Testis (tissue), 3 donors: ENCODE results near the gene GRIK4. TPM values are rescaled to one million over a fixed set of nuclear protein-coding genes. Genes with fewer than 3 reads are reported as not detected.

Source experiments
- DNase-seq: peaks from one replicate; pipeline ENCODE4 v3.0.0-alpha.2; 2019
- H3K27ac ChIP-seq, 2 donors: fragments of 200-600 bp; sonication (generic); one replicate each; pipeline ENCODE4 v1.5.1; 2019
- H3K27me3 ChIP-seq: fragments of 200-600 bp; sonication (generic); one replicate; pipeline ENCODE4 v1.5.1; 2019
- H3K36me3 ChIP-seq: fragments of 200-600 bp; sonication (generic); one replicate; pipeline ENCODE4 v1.5.1; 2017; ENCODE audit warnings: low read depth; ENCODE audit errors: missing control alignments
- H3K4me1 ChIP-seq: fragments of 200-600 bp; sonication (generic); one replicate; pipeline ENCODE4 v1.5.1; 2019
- H3K4me3 ChIP-seq, 2 donors: fragments of 200-600 bp; sonication (generic); one replicate each; pipeline ENCODE4 v1.5.1; 2017 to 2019
- H3K9me3 ChIP-seq: fragments of 200-600 bp; sonication (generic); one replicate; pipeline ENCODE4 v1.5.1; 2017
- CTCF ChIP-seq, 3 experiments: fragments of 450-650 bp in 2 of 3; fragments of 200-600 bp in 1 of 3; sonication (generic) in 1 of 3; IDR thresholded peaks; one replicate each; pipeline ENCODE4 v1.5.1; 2016 to 2019; ENCODE audit warnings: antibody characterized with exemption in 3 of 3, mild to moderate bottlenecking in 2 of 3, moderate library complexity in 1 of 3
- POLR2A ChIP-seq: fragments of 450-650 bp; IDR thresholded peaks from one replicate; pipeline ENCODE4 v1.6.1; 2017; ENCODE audit warnings: antibody characterized with exemption, mild to moderate bottlenecking, moderate library complexity
- WGBS, 2 donors: methylation state at CpG; one replicate each; pipeline ENCODE4 v1.1.5; 2018; 5-methylcytosine and 5-hydroxymethylcytosine counted together
- intact Hi-C: fragments of 100-400 bp; cut with DNase I; formaldehyde crosslinking; loops from one replicate; pipeline ENCODE4 v1.15.1; 2023; ENCODE audit warnings: low total_unique reads
- polyA plus RNA-seq: library from polyadenylated mRNA; stranded (reverse); fragments of 350-450 nt; fragmentation: Illumina TruSeq; extraction: RNeasy Lipid Tissue Mini Kit (QIAGEN cat#74804); gene quantifications from one replicate; pipeline ENCODE4 v1.2.3, GENCODE V29; 2014; ENCODE audit warnings: low read depth, low replicate concordance; ENCODE audit not compliant: insufficient read depth
- total RNA-seq, 2 donors: library from RNA; depleted of rRNA; stranded (reverse); fragments of >200 nt; gene quantifications; one replicate each; pipeline ENCODE4 v1.2.3, GENCODE V29; 2016

The GRIK4 gene
- total and polyA plus RNA-seq, 3 donors from 2014 or later = 2.6 to 3.0 (median 2.6) TPM

- no peak for DNase-seq
- WGBS, 2 donors = 53 to 54% methylated on average over 9 of the region's 9 CpGs
- intact Hi-C loops = no loop called here
- Histone ChIP-seq H3K27me3 (no peaks in the 10 kb centered on the region), H3K36me3 (no peaks in the 10 kb centered on the region), H3K4me1 (no peaks in the 10 kb centered on the region), H3K9me3 (no peaks in the 10 kb centered on the region), H3K27ac (no peak overlapping the region), H3K4me3 (no peak overlapping the region)
- TF ChIP-seq POLR2A (no peak), CTCF (IDR thresholded peaks at IDR 0.05) (no peak)
Observed at GRCh38 chr11:120974466-120974865, 462.9 kb downstream of the GRIK4 start.

GRCh38 chr11:120974965-120975364 lies 463.4 kb downstream of the GRIK4 start:
- Histone ChIP-seq H3K9me3 (no peaks in the 10 kb centered on the region), H3K27me3 (no peaks in the 10 kb centered on the region), H3K4me3 (no peak overlapping the region), H3K27ac (no peak overlapping the region), H3K4me1 (no peaks in the 10 kb centered on the region), H3K36me3 (no peaks in the 10 kb centered on the region)
- no peak for TF ChIP-seq CTCF (IDR thresholded peaks at IDR 0.05)
- DNase-seq = no peak
- intact Hi-C loops = no loop called here
- 43 to 59% methylated on average over 4 of the region's 4 CpGs for WGBS, 2 donors

- WGBS, 2 donors = 88 to 93% methylated on average over 10 of the region's 10 CpGs
- H3K27ac ChIP-seq = no peak overlapping the region
- TF ChIP-seq CTCF (IDR thresholded peaks at IDR 0.05) (no peak), POLR2A (no peak)
- H3K36me3 ChIP-seq = no peaks in the 10 kb centered on the region
- H3K27me3 ChIP-seq = no peaks in the 10 kb centered on the region
- H3K4me1 ChIP-seq = no peaks in the 10 kb centered on the region
- H3K9me3 ChIP-seq = no peaks in the 10 kb centered on the region
- intact Hi-C loops = no loop called here
- DNase-seq = no peak
- H3K4me3 ChIP-seq = no peak overlapping the region
Observed at GRCh38 chr11:120977266-120978137, 466.0 kb downstream of the GRIK4 start.

- Histone ChIP-seq H3K27ac (no peak overlapping the region), H3K9me3 (no peaks in the 10 kb centered on the region), H3K27me3 (no peaks in the 10 kb centered on the region), H3K4me1 (no peaks in the 10 kb centered on the region), H3K36me3 (no peaks in the 10 kb centered on the region), H3K4me3 (no peak overlapping the region)
- DNase-seq = no peak
- TF ChIP-seq CTCF (IDR thresholded peaks at IDR 0.05) (no peak), POLR2A (no peak)
- WGBS, 2 donors = 72 to 88% methylated on average over 3 of the region's 3 CpGs
- intact Hi-C loops = no loop called here
Observed at GRCh38 chr11:120978701-120979100, 467.2 kb downstream of the GRIK4 start.
